Loucy (cell line): Measurements from ENCODE around the gene UTF1.

Experiments used
- CTCF ChIP-seq: fragments of 200-600 bp; sonication (generic); conservative IDR thresholded peaks from 2 replicates; pipeline ENCODE4 v1.5.1; 2014; ENCODE audit warnings: mild to moderate bottlenecking, antibody characterized with exemption, low read length
- EZH2phosphoT487 ChIP-seq: fragments of 200-600 bp; IDR thresholded peaks from 2 replicates; pipeline ENCODE4 v1.6.1; 2018; ENCODE audit warnings: antibody characterized with exemption, mild to moderate bottlenecking, moderate library complexity, borderline replicate concordance

- no peak for TF ChIP-seq CTCF
- no peak for TF ChIP-seq EZH2phosphoT487
These were observed 33.7 kb downstream of the UTF1 start for GRCh38 chr10:133263674-133264073.
